Fibroblast of mammary gland (primary cell): ENCODE data around the gene THRAP3.

Experiments
- DNase-seq: peaks from one replicate; pipeline ENCODE4 v3.0.0-alpha.2; 2010; ENCODE audit warnings: low read depth
- H3K4me3 ChIP-seq: 2 replicates; pipeline ENCODE4 v1.5.1; 2011; ENCODE audit warnings: low read depth, mild to moderate bottlenecking, low read length, moderate library complexity; ENCODE audit not compliant: control insufficient read depth
- CTCF ChIP-seq: conservative IDR thresholded peaks from 2 replicates; pipeline ENCODE4 v1.5.1; 2011; ENCODE audit warnings: low read depth, low read length, inconsistent platforms; ENCODE audit not compliant: control insufficient read depth, insufficient read depth

Gene THRAP3

GRCh38 chr1:36306902-36307456, 82.7 kb downstream of the THRAP3 start:
- DNase-seq = peak; percentile 86
- no peak for TF ChIP-seq CTCF
- peak overlapping the region; percentile 56 for H3K4me3 ChIP-seq

- DNase-seq = no peak
- TF ChIP-seq CTCF = no peak
- peak overlapping the region; percentile 56 for H3K4me3 ChIP-seq
These were observed 83.5 kb downstream of the THRAP3 start for GRCh38 chr1:36307601-36308330.

DNA sequence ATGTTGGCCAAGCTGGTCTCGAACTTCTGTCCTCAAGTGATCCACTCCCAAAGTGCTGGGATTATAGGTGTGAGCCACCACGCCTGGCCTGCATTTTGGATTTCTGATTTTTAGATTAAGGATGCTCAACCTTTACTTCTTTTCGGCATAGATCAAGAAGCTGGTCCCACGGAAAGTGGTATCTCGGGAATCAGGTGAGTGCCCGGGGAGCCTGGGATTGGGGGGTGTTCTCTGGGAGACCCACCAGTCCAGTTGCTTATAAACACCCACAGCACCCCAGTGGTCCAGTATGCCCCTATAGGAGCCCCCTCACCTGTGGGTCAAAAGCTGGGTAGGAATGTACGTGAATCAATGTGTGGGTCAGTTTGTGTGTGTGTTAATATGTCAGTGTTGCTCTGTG, 85.2 kb downstream of the THRAP3 start:
- H3K4me3 ChIP-seq = no peak overlapping the region
- no peak for TF ChIP-seq CTCF
- DNase-seq = no peak

GRCh38 chr1:36320291-36320761, 96.1 kb downstream of the THRAP3 start:
- H3K4me3 ChIP-seq = peak overlapping the region; percentile 45
- no peak for TF ChIP-seq CTCF
- DNase-seq = no peak

DNA sequence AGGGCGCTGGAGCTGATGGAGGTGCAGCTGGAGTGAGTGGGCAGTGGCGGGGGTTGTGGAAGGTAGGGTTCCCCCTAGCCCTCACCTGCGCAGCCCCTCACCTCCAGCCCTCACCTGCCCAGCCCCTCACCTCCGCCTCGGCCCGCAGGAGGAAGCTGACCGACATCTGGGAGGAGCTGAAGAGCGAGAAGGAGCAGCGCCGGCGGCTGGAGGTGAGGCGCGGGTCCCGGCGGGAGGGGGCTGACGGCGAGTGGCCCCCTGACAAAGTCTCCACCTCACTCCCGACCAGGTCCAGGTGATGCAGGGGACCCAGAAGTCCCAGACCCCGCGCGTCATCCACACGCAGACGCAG, 96.5 kb downstream of the THRAP3 start:
- TF ChIP-seq CTCF = no peak
- no peak for DNase-seq
- H3K4me3 ChIP-seq = peak overlapping the region; percentile 45

DNA sequence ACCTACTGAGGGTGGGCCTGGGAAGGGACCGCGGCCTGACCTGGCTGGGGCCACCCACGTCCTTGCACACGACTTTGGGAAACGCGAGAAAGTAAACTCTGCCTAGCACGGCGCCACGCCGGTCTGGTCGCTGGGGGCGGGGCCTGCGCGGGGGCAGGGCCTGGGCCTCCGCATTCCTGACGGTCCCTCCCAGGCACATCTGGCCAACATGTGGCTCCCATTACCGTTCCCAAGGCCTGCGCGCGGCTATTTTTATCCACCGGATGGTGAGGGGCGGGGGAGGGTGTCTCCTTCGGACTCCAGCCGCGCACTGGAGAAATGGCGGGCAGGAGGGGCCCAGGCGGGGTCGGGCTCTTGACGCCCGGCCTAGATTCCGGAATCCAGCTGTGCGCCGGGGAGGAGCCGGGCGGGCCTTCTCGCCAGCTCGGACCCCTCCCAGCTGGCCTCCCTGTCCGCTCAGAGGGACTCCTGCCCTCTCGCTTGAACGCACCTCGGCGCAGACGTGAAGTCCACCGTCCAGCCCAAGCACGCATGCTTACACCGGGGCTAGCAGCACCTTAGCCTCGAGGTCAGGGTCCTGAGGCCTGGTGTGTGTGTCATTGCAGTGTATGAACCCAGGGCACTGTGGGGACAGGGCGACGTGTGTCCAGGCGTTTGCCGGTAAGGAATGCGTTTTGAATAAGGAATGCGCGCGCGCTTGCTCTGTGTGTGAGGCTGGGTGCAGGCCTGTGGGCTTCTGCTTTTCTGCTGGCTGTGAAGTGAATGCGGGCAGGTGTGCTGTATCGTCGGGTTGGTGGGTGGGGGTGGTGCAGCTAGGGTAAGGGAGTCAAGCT, 97.1 kb downstream of the THRAP3 start:
- H3K4me3 ChIP-seq = peak overlapping the region; percentile 72
- TF ChIP-seq CTCF = no peak
- DNase-seq = peak; percentile 94
